Karpas-422 (cell line): ENCODE results near the gene MBNL2. TPM values are rescaled to one million over a fixed set of nuclear protein-coding genes. Genes with fewer than 3 reads are reported as not detected.

ENCODE experiments used
- DNase-seq: peaks from one replicate; pipeline ENCODE4 v3.0.0-alpha.2; 2015
- H2AFZ ChIP-seq: fragments of 200-600 bp; sonication (generic); 2 replicates; pipeline ENCODE4 v1.6.1; 2014; ENCODE audit warnings: antibody characterized with exemption, low read length, mixed read lengths
- H3K27ac ChIP-seq: fragments of 200-600 bp; sonication (generic); 2 replicates; pipeline ENCODE4 v1.5.1; 2014; ENCODE audit warnings: mild to moderate bottlenecking, low read length, moderate library complexity
- H3K27me3 ChIP-seq: fragments of 200-600 bp; sonication (generic); 2 replicates; pipeline ENCODE4 v1.6.1; 2014; ENCODE audit warnings: low read length, mixed read lengths
- H3K36me3 ChIP-seq: fragments of 200-600 bp; sonication (generic); 2 replicates; pipeline ENCODE4 v1.6.1; 2014; ENCODE audit warnings: low read length, mixed read lengths; ENCODE audit not compliant: insufficient read depth
- H3K4me1 ChIP-seq: fragments of 200-600 bp; sonication (generic); 2 replicates; pipeline ENCODE4 v1.6.1; 2014; ENCODE audit warnings: mild to moderate bottlenecking, low read length, mixed read lengths
- H3K4me2 ChIP-seq: fragments of 200-600 bp; sonication (generic); 2 replicates; pipeline ENCODE4 v1.6.1; 2014; ENCODE audit warnings: low read length, low read depth, mild to moderate bottlenecking; ENCODE audit not compliant: poor library complexity, severe bottlenecking
- H3K4me3 ChIP-seq: fragments of 200-600 bp; sonication (generic); 2 replicates; pipeline ENCODE4 v1.5.1; 2014; ENCODE audit warnings: mild to moderate bottlenecking, antibody characterized with exemption, low read length, mixed read lengths
- H3K79me2 ChIP-seq: fragments of 200-600 bp; sonication (generic); 2 replicates; pipeline ENCODE4 v1.6.1; 2014; ENCODE audit warnings: mild to moderate bottlenecking, low read length, mixed read lengths
- H3K9ac ChIP-seq: fragments of 200-600 bp; sonication (generic); 2 replicates; pipeline ENCODE4 v1.6.0; 2014; ENCODE audit warnings: low read length
- H3K9me2 ChIP-seq: fragments of 200-600 bp; sonication (generic), shearing (Covaris generic); replicated peaks from 2 replicates; pipeline ENCODE4 v1.6.0; 2014; ENCODE audit warnings: mild to moderate bottlenecking, low read length, moderate library complexity; ENCODE audit not compliant: insufficient read depth
- H3K9me3 ChIP-seq: fragments of 300-700, 200-600 bp; sonication (generic); 2 replicates; pipeline ENCODE4 v1.6.1; 2014; ENCODE audit warnings: low read length, mixed read lengths
- H4K20me1 ChIP-seq: fragments of 200-600 bp; sonication (generic); 2 replicates; pipeline ENCODE4 v1.6.1; 2014; ENCODE audit warnings: mild to moderate bottlenecking, antibody characterized with exemption, low read length, low read depth; ENCODE audit not compliant: insufficient read depth
- total RNA-seq: library from RNA; depleted of rRNA; stranded (reverse); fragments of >200 nt; shearing (Covaris generic); gene quantifications from 2 replicates; pipeline ENCODE4 v1.2.3, GENCODE V29; 2014; ENCODE audit warnings: low replicate concordance

Gene MBNL2
- total RNA-seq, 1 experiment from 2014 or later, result 8.5 TPM

GRCh38 chr13:97248243-97248642 is 26.1 kb downstream of the MBNL2 start:
- H3K27me3 ChIP-seq, result no peaks in the 10 kb centered on the region; the same call in 1 of the 2 replicates
- H2AFZ ChIP-seq, result no peak overlapping the region
- no peak overlapping the region for H3K4me2 ChIP-seq
- H3K9ac ChIP-seq, result no peak overlapping the region
- H4K20me1 ChIP-seq, result peaks cover 29% of the 10 kb centered on the region
- H3K4me1 ChIP-seq, result peaks cover 3% of the 10 kb centered on the region; the same call in 1 of the 2 replicates
- H3K9me2 ChIP-seq, result no peaks in the 10 kb centered on the region
- H3K9me3 ChIP-seq, result no peaks in the 10 kb centered on the region
- H3K36me3 ChIP-seq, result no peaks in the 10 kb centered on the region
- no peak overlapping the region for H3K27ac ChIP-seq
- H3K79me2 ChIP-seq, result no peaks in the 10 kb centered on the region
- H3K4me3 ChIP-seq, result no peak overlapping the region
- no peak for DNase-seq

DNA sequence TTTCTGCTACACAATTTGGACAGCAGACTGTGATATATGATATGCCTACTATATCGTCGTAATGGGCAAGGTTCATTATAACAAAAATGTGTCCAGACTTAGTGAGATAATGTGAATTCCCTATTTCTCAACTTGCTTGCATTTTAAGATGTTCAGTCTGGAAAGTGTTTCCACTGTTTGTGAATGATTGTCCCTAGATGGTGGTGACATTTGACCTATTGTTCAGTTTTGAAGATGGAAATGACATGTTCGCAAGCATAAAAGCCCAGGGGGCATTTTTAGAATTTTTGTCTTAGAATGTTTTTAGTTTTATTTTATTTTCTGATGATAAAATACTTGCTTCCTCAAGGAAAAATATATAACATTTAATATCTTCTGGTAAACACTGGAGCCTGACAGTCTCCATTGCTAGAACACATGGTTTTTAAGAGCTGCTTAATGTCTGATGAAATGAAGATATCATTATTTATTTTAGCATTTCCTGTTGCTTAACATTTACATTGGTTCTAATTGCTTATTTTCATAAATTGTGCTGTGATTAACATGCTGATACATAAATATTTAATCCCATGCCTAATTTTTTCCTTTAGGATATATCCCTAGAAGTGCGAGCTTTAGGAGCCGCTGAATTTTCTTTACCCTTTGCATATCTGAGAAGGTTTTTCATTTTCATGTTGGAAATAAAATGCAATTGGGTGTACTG is 27.1 kb downstream of the MBNL2 start:
- no peak overlapping the region for H2AFZ ChIP-seq

DNA sequence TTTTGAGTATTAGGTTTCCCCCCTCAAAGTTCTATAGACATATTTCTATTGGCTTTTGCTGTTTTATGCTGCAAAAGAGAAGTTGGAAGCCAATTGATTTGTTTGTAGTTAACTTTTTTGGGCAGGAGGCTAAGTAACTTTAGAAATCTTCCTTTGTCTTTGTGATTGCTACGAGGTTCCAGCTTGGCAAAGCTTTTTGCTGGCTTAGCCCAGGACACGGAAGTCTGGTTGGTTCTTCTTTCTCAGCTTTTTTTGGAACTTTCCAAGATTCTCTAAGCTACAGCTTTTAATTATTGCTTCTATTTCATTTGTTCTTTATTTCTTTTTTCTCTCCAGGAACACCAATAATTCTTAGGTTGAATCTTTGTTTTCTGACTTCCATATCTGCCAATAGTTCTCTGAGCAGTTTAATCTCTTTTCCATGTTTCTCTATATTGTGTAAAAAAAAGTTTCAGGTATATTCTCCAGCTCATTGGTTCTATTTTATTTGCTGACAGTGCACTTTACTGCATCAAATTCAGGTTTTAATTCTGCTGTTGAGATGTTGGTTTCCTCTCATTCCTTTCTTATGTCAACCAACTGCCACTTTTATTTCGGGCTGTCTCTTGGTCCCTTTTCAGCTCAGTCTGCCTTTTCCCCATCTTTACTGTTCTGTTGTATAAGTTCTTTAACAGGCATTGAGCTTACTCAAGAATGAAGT is 27.8 kb downstream of the MBNL2 start:
- no peak for DNase-seq
- Histone ChIP-seq H3K9me2 (no peaks in the 10 kb centered on the region), H3K27me3 (no peaks in the 10 kb centered on the region; the same call in 1 of the 2 replicates), H3K36me3 (no peaks in the 10 kb centered on the region), H3K9ac (no peak overlapping the region), H3K4me1 (peaks cover 3% of the 10 kb centered on the region; the same call in 1 of the 2 replicates), H4K20me1 (peaks cover 33% of the 10 kb centered on the region), H3K27ac (no peak overlapping the region), H3K4me3 (no peak overlapping the region), H3K79me2 (no peaks in the 10 kb centered on the region), H2AFZ (no peak overlapping the region), H3K4me2 (no peak overlapping the region), H3K9me3 (no peaks in the 10 kb centered on the region)

More for the DNA sequence above, 27.1 kb downstream of the MBNL2 start:
- no peak overlapping the region for H3K27ac ChIP-seq
- no peak overlapping the region for H3K4me2 ChIP-seq
- no peaks in the 10 kb centered on the region for H3K79me2 ChIP-seq
- no peak overlapping the region for H3K9ac ChIP-seq
- H3K9me3 ChIP-seq, result no peaks in the 10 kb centered on the region
- H4K20me1 ChIP-seq, result peaks cover 28% of the 10 kb centered on the region
- no peak overlapping the region for H3K4me3 ChIP-seq
- H3K4me1 ChIP-seq, result peaks cover 3% of the 10 kb centered on the region; the same call in 1 of the 2 replicates
- H3K9me2 ChIP-seq, result no peaks in the 10 kb centered on the region
- no peaks in the 10 kb centered on the region; the same call in 1 of the 2 replicates for H3K27me3 ChIP-seq
- no peak for DNase-seq
- no peaks in the 10 kb centered on the region for H3K36me3 ChIP-seq

DNA sequence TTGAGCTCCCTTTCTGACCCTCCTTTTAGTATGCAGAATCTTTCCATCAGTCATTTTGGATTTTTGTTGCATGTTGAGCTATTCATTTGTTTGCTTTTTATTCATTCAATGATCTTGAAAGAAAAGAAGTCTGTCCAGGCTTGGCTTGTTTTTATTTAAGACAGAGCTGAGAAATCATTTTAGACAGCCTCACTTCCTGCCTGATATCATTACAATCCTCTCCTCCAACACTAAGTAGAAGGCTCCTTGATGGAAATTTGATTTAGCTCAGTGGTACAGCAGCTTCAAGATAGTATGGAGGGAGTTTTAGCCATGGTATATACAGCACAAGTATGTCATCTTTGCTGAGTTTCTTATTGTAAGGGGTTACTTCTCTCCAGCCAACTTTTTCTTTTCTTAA is 28.4 kb downstream of the MBNL2 start:
- H3K9ac ChIP-seq, result no peak overlapping the region
- no peak overlapping the region for H2AFZ ChIP-seq
- H3K79me2 ChIP-seq, result no peaks in the 10 kb centered on the region
- no peak overlapping the region for H3K27ac ChIP-seq
- peaks cover 39% of the 10 kb centered on the region for H4K20me1 ChIP-seq
- no peak overlapping the region for H3K4me3 ChIP-seq
- H3K36me3 ChIP-seq, result no peaks in the 10 kb centered on the region
- no peaks in the 10 kb centered on the region for H3K9me2 ChIP-seq
- H3K4me1 ChIP-seq, result peaks cover 3% of the 10 kb centered on the region; the same call in 1 of the 2 replicates
- no peaks in the 10 kb centered on the region for H3K9me3 ChIP-seq
- H3K4me2 ChIP-seq, result no peak overlapping the region
- DNase-seq, result no peak
- H3K27me3 ChIP-seq, result no peaks in the 10 kb centered on the region; the same call in 1 of the 2 replicates

DNA sequence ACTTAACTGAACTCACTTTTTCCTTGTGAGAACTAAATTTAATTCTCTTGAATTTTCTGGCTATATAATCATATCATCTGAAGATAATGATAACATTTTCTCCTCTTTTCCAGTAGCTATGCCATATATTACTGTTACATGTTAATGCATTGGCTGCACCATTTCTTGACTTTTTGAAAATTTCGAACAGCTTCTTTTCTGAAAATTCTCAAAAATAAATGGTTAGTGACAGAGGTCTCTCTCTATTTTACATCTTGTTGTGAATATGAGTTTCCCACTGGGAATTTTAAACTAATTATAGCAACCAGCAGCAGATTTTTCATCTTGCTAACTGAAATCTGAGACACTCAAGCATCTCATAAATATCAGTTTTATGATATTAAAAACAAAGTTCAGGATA is 30.6 kb downstream of the MBNL2 start:
- H3K4me2 ChIP-seq, result no peak overlapping the region
- no peaks in the 10 kb centered on the region for H3K27me3 ChIP-seq
- H2AFZ ChIP-seq, result no peak overlapping the region
- H3K9me3 ChIP-seq, result no peaks in the 10 kb centered on the region
- no peak overlapping the region for H3K4me3 ChIP-seq
- H3K79me2 ChIP-seq, result no peaks in the 10 kb centered on the region
- no peak for DNase-seq
- H3K9me2 ChIP-seq, result no peaks in the 10 kb centered on the region
- peaks cover 3% of the 10 kb centered on the region; the same call in 1 of the 2 replicates for H3K4me1 ChIP-seq
- H3K36me3 ChIP-seq, result no peaks in the 10 kb centered on the region
- peaks cover 39% of the 10 kb centered on the region for H4K20me1 ChIP-seq
- no peak overlapping the region for H3K27ac ChIP-seq
- no peak overlapping the region for H3K9ac ChIP-seq

- no peak overlapping the region for H3K9ac ChIP-seq
- no peak overlapping the region for H3K4me3 ChIP-seq
- no peaks in the 10 kb centered on the region for H3K9me2 ChIP-seq
- H3K4me2 ChIP-seq, result no peak overlapping the region
- H3K9me3 ChIP-seq, result no peaks in the 10 kb centered on the region
- no peaks in the 10 kb centered on the region for H3K27me3 ChIP-seq
- H4K20me1 ChIP-seq, result peaks cover 44% of the 10 kb centered on the region
- no peak for DNase-seq
- H2AFZ ChIP-seq, result no peak overlapping the region
- H3K79me2 ChIP-seq, result no peaks in the 10 kb centered on the region
- no peaks in the 10 kb centered on the region for H3K36me3 ChIP-seq
- H3K27ac ChIP-seq, result no peak overlapping the region
- peaks cover under 1% of the 10 kb centered on the region; the same call in 1 of the 2 replicates for H3K4me1 ChIP-seq
These were observed 31.6 kb downstream of the MBNL2 start for GRCh38 chr13:97253581-97254293.

- Histone ChIP-seq H3K9me3 (no peaks in the 10 kb centered on the region), H3K9me2 (no peaks in the 10 kb centered on the region), H3K4me2 (no peak overlapping the region), H2AFZ (no peak overlapping the region), H3K9ac (no peak overlapping the region), H3K4me1 (no peaks in the 10 kb centered on the region), H3K79me2 (no peaks in the 10 kb centered on the region), H3K36me3 (no peaks in the 10 kb centered on the region), H3K27me3 (no peaks in the 10 kb centered on the region), H4K20me1 (peaks cover 45% of the 10 kb centered on the region), H3K27ac (no peak overlapping the region), H3K4me3 (no peak overlapping the region)
- DNase-seq, result no peak
These were observed 32.7 kb downstream of the MBNL2 start for GRCh38 chr13:97254816-97255215.

- Histone ChIP-seq H3K4me1 (no peaks in the 10 kb centered on the region), H3K27me3 (no peaks in the 10 kb centered on the region), H3K9me3 (no peaks in the 10 kb centered on the region), H3K4me2 (no peak overlapping the region), H3K9ac (no peak overlapping the region), H3K36me3 (no peaks in the 10 kb centered on the region), H3K4me3 (no peak overlapping the region), H2AFZ (no peak overlapping the region), H3K79me2 (no peaks in the 10 kb centered on the region), H3K27ac (no peak overlapping the region), H3K9me2 (no peaks in the 10 kb centered on the region), H4K20me1 (peaks cover 42% of the 10 kb centered on the region)
- DNase-seq, result no peak
These were observed 33.4 kb downstream of the MBNL2 start for GRCh38 chr13:97255515-97256021.
